ENCODE results near the gene MAPK13.

The MAPK13 gene

DNA sequence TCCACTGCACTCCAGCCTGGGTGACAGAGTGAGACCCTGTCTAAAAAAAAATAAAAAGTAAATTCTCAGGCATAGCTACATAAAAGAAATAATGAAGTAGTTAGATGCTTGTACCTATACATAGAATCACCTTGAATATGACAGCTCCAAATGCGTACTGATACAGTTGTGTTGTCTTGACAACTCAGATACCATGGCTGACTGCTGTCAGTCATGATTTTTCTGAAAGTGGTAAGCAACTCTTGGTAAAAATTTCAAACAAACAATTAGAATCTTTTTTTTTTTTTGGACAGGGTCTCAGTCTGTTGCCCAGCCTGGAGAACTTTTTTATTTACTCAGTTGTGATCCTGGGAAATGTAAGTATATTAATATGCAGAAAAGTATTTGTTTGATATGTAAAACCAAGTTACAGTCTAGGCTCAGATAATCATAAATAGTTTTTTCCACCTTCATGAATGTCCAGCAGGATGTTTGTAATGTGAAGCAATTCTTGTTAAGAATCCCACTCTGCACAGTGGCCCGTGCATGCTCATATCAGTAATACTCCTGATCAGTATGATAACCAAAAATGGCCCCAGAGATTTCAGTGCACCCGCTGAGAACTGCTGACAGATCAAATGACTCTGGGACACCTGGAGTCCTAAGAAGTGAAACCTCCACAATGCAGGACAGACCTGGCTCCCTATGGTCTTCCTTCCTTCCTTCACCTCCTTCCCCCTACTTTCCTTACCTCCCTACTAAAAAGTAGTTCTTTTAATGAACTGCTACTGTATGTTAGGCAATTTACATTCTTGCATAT lies 14.0 kb upstream of the MAPK13 start:
- TF ChIP-seq TOX (CRISPR knock-in tag; IDR thresholded peaks at IDR 0.05; ENCODE audit: borderline replicate concordance) (no peak), ZNF8 (CRISPR knock-in tag; IDR thresholded peaks at IDR 0.05) (no peak), RARB (CRISPR knock-in tag; IDR thresholded peaks at IDR 0.05) (no peak), PPARA (CRISPR knock-in tag; IDR thresholded peaks at IDR 0.05; ENCODE audit: borderline replicate concordance) (no peak), OSR1 (CRISPR knock-in tag; IDR thresholded peaks at IDR 0.05) (no peak), ISL1 (CRISPR knock-in tag; IDR thresholded peaks at IDR 0.05) (no peak), ARNTL (CRISPR knock-in tag; IDR thresholded peaks at IDR 0.05; ENCODE audit: borderline replicate concordance, low read depth) (no peak), ZC3H10 (CRISPR knock-in tag; IDR thresholded peaks at IDR 0.05) (no peak), TSHZ2 (CRISPR knock-in tag; IDR thresholded peaks at IDR 0.05) (no peak), ZNF70 (CRISPR knock-in tag; IDR thresholded peaks at IDR 0.05) (no peak), GLIS3 (CRISPR knock-in tag; IDR thresholded peaks at IDR 0.05) (no peak)
- TF ChIP-seq, protein P1, sequence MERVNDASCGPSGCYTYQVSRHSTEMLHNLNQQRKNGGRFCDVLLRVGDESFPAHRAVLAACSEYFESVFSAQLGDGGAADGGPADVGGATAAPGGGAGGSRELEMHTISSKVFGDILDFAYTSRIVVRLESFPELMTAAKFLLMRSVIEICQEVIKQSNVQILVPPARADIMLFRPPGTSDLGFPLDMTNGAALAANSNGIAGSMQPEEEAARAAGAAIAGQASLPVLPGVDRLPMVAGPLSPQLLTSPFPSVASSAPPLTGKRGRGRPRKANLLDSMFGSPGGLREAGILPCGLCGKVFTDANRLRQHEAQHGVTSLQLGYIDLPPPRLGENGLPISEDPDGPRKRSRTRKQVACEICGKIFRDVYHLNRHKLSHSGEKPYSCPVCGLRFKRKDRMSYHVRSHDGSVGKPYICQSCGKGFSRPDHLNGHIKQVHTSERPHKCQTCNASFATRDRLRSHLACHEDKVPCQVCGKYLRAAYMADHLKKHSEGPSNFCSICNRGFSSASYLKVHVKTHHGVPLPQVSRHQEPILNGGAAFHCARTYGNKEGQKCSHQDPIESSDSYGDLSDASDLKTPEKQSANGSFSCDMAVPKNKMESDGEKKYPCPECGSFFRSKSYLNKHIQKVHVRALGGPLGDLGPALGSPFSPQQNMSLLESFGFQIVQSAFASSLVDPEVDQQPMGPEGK (CRISPR knock-in tag; IDR thresholded peaks at IDR 0.05; ENCODE audit: borderline replicate concordance), result no peak
- TF ChIP-seq, protein P2, sequence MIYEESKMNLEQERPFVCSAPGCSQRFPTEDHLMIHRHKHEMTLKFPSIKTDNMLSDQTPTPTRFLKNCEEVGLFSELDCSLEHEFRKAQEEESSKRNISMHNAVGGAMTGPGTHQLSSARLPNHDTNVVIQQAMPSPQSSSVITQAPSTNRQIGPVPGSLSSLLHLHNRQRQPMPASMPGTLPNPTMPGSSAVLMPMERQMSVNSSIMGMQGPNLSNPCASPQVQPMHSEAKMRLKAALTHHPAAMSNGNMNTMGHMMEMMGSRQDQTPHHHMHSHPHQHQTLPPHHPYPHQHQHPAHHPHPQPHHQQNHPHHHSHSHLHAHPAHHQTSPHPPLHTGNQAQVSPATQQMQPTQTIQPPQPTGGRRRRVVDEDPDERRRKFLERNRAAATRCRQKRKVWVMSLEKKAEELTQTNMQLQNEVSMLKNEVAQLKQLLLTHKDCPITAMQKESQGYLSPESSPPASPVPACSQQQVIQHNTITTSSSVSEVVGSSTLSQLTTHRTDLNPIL (CRISPR knock-in tag; IDR thresholded peaks at IDR 0.05; ENCODE audit: low read depth), result no peak
- ATAC-seq, result no peak

DNA sequence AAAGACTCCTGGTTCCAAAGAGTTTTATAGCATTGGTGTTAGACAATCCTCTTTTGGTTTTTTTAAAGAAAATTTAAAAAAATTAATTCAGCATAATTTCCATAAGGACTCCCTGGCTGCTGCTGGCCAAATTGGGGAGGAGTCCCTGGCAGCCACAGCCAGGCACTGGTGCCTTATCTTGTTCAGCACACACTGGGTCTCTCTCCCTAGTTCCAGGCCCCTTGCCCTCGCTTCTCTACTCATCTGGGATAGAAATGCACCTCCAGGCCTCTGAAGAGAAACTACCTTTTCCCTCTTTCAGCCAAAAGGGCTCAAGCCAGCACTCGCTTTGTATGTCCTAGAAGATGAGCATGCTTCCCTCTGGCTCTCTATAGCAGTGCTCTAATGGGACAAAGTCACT lies 13.4 kb upstream of the MAPK13 start:
- TF ChIP-seq TCF4 (CRISPR knock-in tag; IDR thresholded peaks at IDR 0.05; ENCODE audit: borderline replicate concordance), result no peak
- no peak for ATAC-seq

DNA sequence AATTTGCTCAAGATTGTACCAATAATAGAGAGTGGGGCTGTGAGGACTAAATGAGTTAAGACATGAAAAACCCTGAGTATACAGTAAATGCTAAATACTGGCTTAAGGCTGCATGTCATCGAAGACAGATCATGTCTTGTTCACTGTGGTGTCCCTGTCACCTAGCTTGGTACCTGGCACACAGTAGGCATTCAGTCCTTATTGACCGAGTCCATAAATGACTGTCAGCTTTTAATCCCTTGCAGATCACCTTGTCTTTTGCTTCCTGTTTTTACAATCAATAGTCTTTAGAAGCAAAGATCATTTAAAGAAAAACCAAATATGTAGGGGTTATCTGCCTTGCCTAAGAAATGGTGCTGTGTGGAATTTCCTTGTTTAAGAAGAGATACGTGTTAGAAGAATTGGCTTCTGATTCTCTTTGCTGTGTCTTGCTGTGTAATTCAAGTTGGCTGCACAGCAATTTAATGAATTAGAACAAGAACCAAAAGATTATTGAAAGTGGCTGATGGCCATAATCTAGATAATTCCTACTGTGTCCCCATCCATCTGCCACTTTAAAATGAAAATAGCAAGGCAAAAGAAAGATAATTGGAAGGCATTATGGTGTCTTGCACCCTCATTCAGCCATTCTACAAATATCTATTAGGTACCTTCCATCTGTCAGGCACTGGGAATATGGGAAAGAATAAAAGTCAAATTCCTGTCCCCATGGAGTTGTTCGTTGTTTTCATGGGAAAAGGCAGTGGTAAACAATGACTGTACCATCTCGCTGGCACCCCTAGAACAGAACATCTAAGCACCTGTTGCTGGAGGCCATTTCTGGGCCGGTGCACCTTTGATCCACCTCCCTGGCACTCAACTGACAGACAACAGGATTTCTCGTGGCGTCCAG lies 12.4 kb upstream of the MAPK13 start:
- no peak for ATAC-seq

More for the DNA sequence above, 12.4 kb upstream of the MAPK13 start:
- TF ChIP-seq TSHZ2 (CRISPR knock-in tag; IDR thresholded peaks at IDR 0.05), result no peak

Measured in SK-N-SH treated with all-trans-retinoic acid at 6 μM for 48 hours (cell line).